Measurements from ENCODE around the gene KCTD21. TPM values are rescaled to one million over a fixed set of nuclear protein-coding genes. Genes with fewer than 3 reads are reported as not detected.

Gene KCTD21
- total and polyA plus RNA-seq, 4 donors: 5.8 to 12.6 (median 9.2) TPM

DNA sequence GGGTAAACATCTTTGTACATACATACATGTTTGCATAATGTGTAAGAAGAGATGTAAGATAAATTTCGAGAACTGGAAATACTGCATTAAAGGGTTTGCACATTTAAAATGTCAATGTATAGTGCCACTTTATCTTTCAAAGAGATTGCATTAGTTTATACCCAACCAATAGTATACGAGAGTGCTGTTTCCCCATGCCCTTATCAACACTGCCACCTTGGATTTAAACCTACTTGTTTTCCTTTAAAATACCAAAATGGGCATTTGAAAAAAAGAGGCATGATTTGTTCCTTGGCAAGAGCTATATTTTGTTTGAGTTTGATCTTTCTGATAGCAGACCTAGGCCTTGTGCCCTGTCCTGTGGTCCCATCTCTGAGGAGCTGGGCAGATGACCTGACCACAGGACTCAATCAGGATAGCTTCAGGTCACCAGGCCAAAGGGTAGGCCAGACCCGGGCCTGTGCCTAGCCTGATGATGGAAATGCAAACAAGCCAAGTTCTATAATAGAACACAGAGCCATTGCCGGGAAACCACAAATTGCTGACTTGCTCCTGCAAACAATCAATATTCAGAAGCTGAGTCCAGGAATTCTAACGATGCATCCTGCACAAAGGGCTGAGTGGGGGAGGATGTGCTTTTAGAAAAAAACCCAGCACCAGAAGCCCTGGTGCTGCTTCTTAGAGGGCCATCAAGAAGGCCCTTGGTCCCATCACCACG, 32.1 kb downstream of the KCTD21 start (continued):
- peak; percentile 88 for TF ChIP-seq ATF3 (IDR thresholded peaks at IDR 0.05)

DNA sequence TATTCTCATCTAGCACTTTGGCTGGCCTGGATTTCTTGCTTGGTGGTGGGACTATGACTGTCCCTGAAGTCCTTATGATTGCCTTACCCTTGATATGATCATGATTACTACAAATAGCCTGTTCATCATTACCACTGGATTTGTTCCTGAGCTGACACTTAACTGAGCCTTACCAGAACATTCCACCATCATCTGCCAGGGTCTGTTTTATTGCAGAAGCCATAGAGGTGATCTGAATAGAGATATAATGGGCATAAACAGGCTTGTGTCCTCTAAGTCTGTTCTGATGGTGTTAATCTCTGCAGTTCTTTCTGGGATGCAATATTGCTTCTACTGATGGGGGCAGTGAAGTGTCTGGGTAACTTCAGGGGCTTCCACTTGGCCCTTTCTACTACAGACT, 36.6 kb downstream of the KCTD21 start:
- DNase-seq (ENCODE audit: low spot score): no peak
- Histone ChIP-seq H3K27ac (ENCODE audit: low read depth in 1 of 2, low read length in 2 of 2) (no peak overlapping the region), H3K4me3 (ENCODE audit: low read depth in 1 of 3, low read length in 3 of 3) (no peak overlapping the region), H3K9ac (ENCODE audit: low read depth in 1 of 2, low read length in 2 of 2) (no peak overlapping the region), H3K27me3 (ENCODE audit: control insufficient read depth in 4 of 4, insufficient read depth in 4 of 4, low read length in 3 of 4) (no peaks in the 10 kb centered on the region), H3K9me3 (ENCODE audit: control insufficient read depth in 4 of 4, low read length in 3 of 4) (no peaks in the 10 kb centered on the region), H3K4me1 (ENCODE audit: control insufficient read depth in 4 of 4, insufficient read depth in 4 of 4, low read length in 3 of 4) (peaks cover 14 to 41% (median 31%) of the 10 kb centered on the region in 4 donors), H3K36me3 (ENCODE audit: control insufficient read depth in 4 of 4, insufficient read depth in 3 of 4, low read depth in 1 of 4, low read length in 3 of 4) (peaks cover 0 to 10% (median 2%) of the 10 kb centered on the region in 4 donors)
- TF ChIP-seq ZBTB33 (IDR thresholded peaks at IDR 0.05) (no peak), FOXA2 (IDR thresholded peaks at IDR 0.05) (no peak), HNF4G (IDR thresholded peaks at IDR 0.05) (no peak), SP1 (IDR thresholded peaks at IDR 0.05) (no peak), YY1 (IDR thresholded peaks at IDR 0.05) (no peak), ATF3 (IDR thresholded peaks at IDR 0.05) (no peak), GABPA (IDR thresholded peaks at IDR 0.05 in 1 of 2, conservative IDR thresholded peaks at IDR 0.05 in 1 of 2) (no peak), HNF4A (conservative IDR thresholded peaks at IDR 0.05) (no peak), MAX (IDR thresholded peaks at IDR 0.05) (no peak), TAF1 (conservative IDR thresholded peaks at IDR 0.05) (no peak), NR2F2 (IDR thresholded peaks at IDR 0.05) (no peak), FOXA1 (IDR thresholded peaks at IDR 0.05) (no peak), RAD21 (IDR thresholded peaks at IDR 0.05) (no peak)
- TF ChIP-seq, protein P1, sequence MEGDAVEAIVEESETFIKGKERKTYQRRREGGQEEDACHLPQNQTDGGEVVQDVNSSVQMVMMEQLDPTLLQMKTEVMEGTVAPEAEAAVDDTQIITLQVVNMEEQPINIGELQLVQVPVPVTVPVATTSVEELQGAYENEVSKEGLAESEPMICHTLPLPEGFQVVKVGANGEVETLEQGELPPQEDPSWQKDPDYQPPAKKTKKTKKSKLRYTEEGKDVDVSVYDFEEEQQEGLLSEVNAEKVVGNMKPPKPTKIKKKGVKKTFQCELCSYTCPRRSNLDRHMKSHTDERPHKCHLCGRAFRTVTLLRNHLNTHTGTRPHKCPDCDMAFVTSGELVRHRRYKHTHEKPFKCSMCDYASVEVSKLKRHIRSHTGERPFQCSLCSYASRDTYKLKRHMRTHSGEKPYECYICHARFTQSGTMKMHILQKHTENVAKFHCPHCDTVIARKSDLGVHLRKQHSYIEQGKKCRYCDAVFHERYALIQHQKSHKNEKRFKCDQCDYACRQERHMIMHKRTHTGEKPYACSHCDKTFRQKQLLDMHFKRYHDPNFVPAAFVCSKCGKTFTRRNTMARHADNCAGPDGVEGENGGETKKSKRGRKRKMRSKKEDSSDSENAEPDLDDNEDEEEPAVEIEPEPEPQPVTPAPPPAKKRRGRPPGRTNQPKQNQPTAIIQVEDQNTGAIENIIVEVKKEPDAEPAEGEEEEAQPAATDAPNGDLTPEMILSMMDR (IDR thresholded peaks at IDR 0.05; ENCODE audit: low read depth, low read length, missing input control): no peak

GRCh38 chr11:78150754-78151153, 37.7 kb downstream of the KCTD21 start:
- peaks cover 11 to 34% (median 22%) of the 10 kb centered on the region in 4 donors for H3K4me1 ChIP-seq (ENCODE audit: control insufficient read depth in 4 of 4, insufficient read depth in 4 of 4, low read length in 3 of 4)
- H3K9me3 ChIP-seq (ENCODE audit: control insufficient read depth in 4 of 4, low read length in 3 of 4): no peaks in the 10 kb centered on the region
- no peak overlapping the region for H3K4me3 ChIP-seq (ENCODE audit: low read depth in 1 of 3, low read length in 3 of 3)
- H3K9ac ChIP-seq (ENCODE audit: low read depth in 1 of 2, low read length in 2 of 2): no peak overlapping the region
- no peak for DNase-seq (ENCODE audit: low spot score)
- peak overlapping the region in 1 of 2 donors; percentile 4 for H3K27ac ChIP-seq (ENCODE audit: low read depth in 1 of 2, low read length in 2 of 2)
- H3K27me3 ChIP-seq (ENCODE audit: control insufficient read depth in 4 of 4, insufficient read depth in 4 of 4, low read length in 3 of 4): no peaks in the 10 kb centered on the region
- peaks cover 0 to 10% (median 2%) of the 10 kb centered on the region in 4 donors for H3K36me3 ChIP-seq (ENCODE audit: control insufficient read depth in 4 of 4, insufficient read depth in 3 of 4, low read depth in 1 of 4, low read length in 3 of 4)
- no peak for TF ChIP-seq HNF4G (IDR thresholded peaks at IDR 0.05)
- no peak for TF ChIP-seq NR2F2 (IDR thresholded peaks at IDR 0.05)
- TF ChIP-seq RXRA (IDR thresholded peaks at IDR 0.05): no peak
- TF ChIP-seq REST (IDR thresholded peaks at IDR 0.05): no peak
- TF ChIP-seq SP1 (IDR thresholded peaks at IDR 0.05): no peak
- no peak for TF ChIP-seq ATF3 (IDR thresholded peaks at IDR 0.05)
- TF ChIP-seq ZBTB33 (IDR thresholded peaks at IDR 0.05): no peak
- no peak for TF ChIP-seq FOXA1 (IDR thresholded peaks at IDR 0.05)
- no peak for TF ChIP-seq GABPA (IDR thresholded peaks at IDR 0.05 in 1 of 2, conservative IDR thresholded peaks at IDR 0.05 in 1 of 2)
- TF ChIP-seq MAX (IDR thresholded peaks at IDR 0.05): no peak
- no peak for TF ChIP-seq FOXA2 (IDR thresholded peaks at IDR 0.05)
- TF ChIP-seq RAD21 (IDR thresholded peaks at IDR 0.05): no peak
- TF ChIP-seq YY1 (IDR thresholded peaks at IDR 0.05): no peak
- TF ChIP-seq EGR1 (IDR thresholded peaks at IDR 0.05; ENCODE audit: low read depth in 2 of 2): no peak
